Thoracic aorta (tissue), 2 donors: ENCODE measurements around the gene CNGA3. TPM values are rescaled to one million over a fixed set of nuclear protein-coding genes. Genes with fewer than 3 reads are reported as not detected.

Source experiments
- ATAC-seq: fragments of 150-250 bp; one replicate; pipeline ENCODE4 v1.8.0; 2017; ENCODE audit warnings: low read depth; ENCODE audit not compliant: insufficient number of reproducible peaks, low FRiP score
- DNase-seq: peaks from one replicate; pipeline ENCODE4 v3.0.0-alpha.2; 2020; ENCODE audit warnings: low spot score
- H3K27ac ChIP-seq, 2 donors: fragments of 200-600 bp; sonication (generic); 1 replicate in 1 of 2; 2 replicates in 1 of 2; pipeline ENCODE4 v1.5.1; 2016; ENCODE audit warnings: mild to moderate bottlenecking in 2 of 2, moderate library complexity in 2 of 2
- H3K27me3 ChIP-seq: fragments of 200-600 bp; sonication (generic); replicated peaks from 2 replicates; pipeline ENCODE4 v1.6.0; 2016; ENCODE audit warnings: mild to moderate bottlenecking; ENCODE audit not compliant: insufficient read depth
- H3K36me3 ChIP-seq: fragments of 200-600 bp; sonication (generic); one replicate; pipeline ENCODE4 v1.5.1; 2016
- H3K4me1 ChIP-seq, 2 donors: fragments of 200-600 bp; sonication (generic); 1 replicate in 1 of 2; 2 replicates in 1 of 2; pipeline versions ENCODE4 v1.5.1 to v1.6.0; 2016; ENCODE audit warnings: low read depth in 2 of 2, mild to moderate bottlenecking in 1 of 2; ENCODE audit not compliant: control insufficient read depth in 1 of 2
- H3K4me3 ChIP-seq: fragments of 200-600 bp; sonication (generic); 2 replicates; pipeline ENCODE4 v1.5.1; 2016; ENCODE audit warnings: mild to moderate bottlenecking
- H3K9me3 ChIP-seq: fragments of 200-600 bp; sonication (generic); 2 replicates; pipeline ENCODE4 v1.5.1; 2016
- CTCF ChIP-seq: fragments of 200-600 bp; sonication (generic); IDR thresholded peaks from one replicate; pipeline ENCODE4 v1.5.1; 2019; ENCODE audit warnings: antibody characterized with exemption
- total RNA-seq, 2 donors: library from RNA; depleted of rRNA; stranded (reverse); fragments of >200 nt; gene quantifications; one replicate each; pipeline versions ENCODE4 v1.1.0 to v1.2.3, GENCODE V29; 2016

The CNGA3 gene
- total RNA-seq, 2 donors from 2014 or later = not detected

GRCh38 chr2:98309580-98309979, 36.7 kb upstream of the CNGA3 start:
- Histone ChIP-seq H3K27me3 (no peaks in the 10 kb centered on the region), H3K4me1 (no peaks in the 10 kb centered on the region), H3K9me3 (no peaks in the 10 kb centered on the region), H3K27ac (no peak overlapping the region), H3K36me3 (no peaks in the 10 kb centered on the region), H3K4me3 (no peak overlapping the region)
- TF ChIP-seq CTCF = no peak
- ATAC-seq (no peak), DNase-seq (no peak)

- no peak for TF ChIP-seq CTCF
- H3K4me1 ChIP-seq = no peaks in the 10 kb centered on the region
- ATAC-seq (no peak), DNase-seq (no peak)
- no peaks in the 10 kb centered on the region for H3K9me3 ChIP-seq
- H3K36me3 ChIP-seq = no peaks in the 10 kb centered on the region
- no peaks in the 10 kb centered on the region for H3K27me3 ChIP-seq
- H3K4me3 ChIP-seq = no peak overlapping the region
- H3K27ac ChIP-seq = no peak overlapping the region
Measured at GRCh38 chr2:98310010-98310409, 36.2 kb upstream of the CNGA3 start.

- H3K4me3 ChIP-seq = no peak overlapping the region
- no peak overlapping the region for H3K27ac ChIP-seq
- ATAC-seq (no peak), DNase-seq (no peak)
- no peak for TF ChIP-seq CTCF
- H3K4me1 ChIP-seq = no peaks in the 10 kb centered on the region
- H3K27me3 ChIP-seq = no peaks in the 10 kb centered on the region
- no peaks in the 10 kb centered on the region for H3K9me3 ChIP-seq
- no peaks in the 10 kb centered on the region for H3K36me3 ChIP-seq
Measured at GRCh38 chr2:98311090-98311489, 35.2 kb upstream of the CNGA3 start.

DNA sequence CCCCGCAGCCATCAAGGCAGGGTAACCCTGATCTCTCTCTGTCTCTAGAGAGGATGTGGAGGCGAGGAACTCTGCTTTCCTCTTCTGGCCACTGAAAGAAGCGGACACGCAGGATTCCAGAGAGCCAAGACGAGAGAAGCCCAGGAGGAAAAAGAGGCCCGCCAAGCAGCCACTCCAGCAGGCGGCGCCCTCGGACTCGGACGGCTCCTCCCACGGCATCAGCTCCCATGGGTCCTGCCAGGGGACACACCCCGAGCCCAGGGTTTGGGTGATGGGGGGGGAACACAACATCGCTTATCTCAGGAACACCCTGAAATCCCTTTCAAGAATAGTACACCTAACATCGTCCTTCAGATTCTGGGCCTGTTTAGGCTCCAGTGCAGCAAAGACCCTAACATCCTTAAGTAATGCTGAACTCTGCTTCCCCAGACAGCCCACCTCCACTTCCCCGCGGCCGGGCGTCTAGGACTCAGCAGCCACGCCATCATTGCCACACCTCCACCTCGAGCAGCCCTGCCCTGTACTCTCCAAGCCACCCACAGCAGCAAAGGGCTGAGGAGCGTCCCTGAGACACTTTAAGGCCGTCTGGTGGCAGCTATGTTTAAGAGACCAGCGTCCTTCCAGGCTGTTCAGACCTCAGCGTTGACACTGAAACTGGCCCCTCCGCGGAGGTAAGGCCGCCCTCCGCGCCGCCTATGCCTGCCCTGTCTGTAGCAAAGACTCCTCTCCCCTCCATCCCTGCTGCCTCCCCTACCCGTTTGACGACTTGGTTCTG, 34.3 kb upstream of the CNGA3 start:
- no peak for ATAC-seq
- no peak for DNase-seq
- H3K4me3 ChIP-seq = no peak overlapping the region
- TF ChIP-seq CTCF = no peak
- H3K36me3 ChIP-seq = no peaks in the 10 kb centered on the region
- no peaks in the 10 kb centered on the region for H3K27me3 ChIP-seq
- H3K27ac ChIP-seq = no peak overlapping the region
- no peaks in the 10 kb centered on the region for H3K9me3 ChIP-seq
- H3K4me1 ChIP-seq = no peaks in the 10 kb centered on the region

DNA sequence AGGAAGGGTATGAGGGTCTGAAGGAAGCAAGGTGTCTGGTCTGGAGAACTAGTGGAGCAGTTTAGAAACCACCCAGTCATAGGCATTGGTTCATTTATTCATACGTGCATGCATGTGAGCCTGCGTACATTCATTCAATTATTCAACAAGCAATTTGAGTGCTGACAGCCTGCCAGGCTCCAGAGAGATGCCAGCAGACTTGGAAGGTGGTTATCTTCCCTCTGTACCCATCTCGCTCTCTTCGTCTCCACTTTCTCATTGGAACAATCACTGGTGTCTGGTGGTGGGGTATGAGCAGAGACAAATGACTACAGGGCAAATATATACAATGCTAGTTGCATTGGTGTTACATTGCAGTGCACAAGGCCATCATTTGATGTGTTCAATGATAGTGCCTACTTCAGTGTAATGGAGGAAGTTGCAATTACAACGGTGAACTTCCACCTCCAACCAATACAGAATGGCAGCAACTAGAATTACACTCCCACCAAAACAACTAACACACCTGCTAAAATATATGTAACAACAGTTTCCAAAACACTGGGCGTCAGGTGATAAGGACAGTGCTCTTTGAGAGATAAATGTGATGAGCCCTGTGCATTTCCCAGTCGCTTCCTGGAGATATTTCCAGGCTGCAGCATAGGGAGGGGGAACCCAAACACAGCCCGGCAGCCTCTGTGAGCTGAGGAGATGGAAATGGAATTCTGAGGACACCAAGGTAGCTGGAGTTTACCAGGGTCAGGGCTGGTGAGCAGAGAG, 32.6 kb upstream of the CNGA3 start:
- TF ChIP-seq CTCF = no peak
- H3K27me3 ChIP-seq = no peaks in the 10 kb centered on the region
- H3K36me3 ChIP-seq = no peaks in the 10 kb centered on the region
- DNase-seq (no peak), ATAC-seq (no peak)
- no peaks in the 10 kb centered on the region for H3K9me3 ChIP-seq
- H3K4me3 ChIP-seq = no peak overlapping the region
- H3K27ac ChIP-seq = no peak overlapping the region
- no peaks in the 10 kb centered on the region for H3K4me1 ChIP-seq
